ENCODE results near the gene SZRD1.
"Not testable (repeated sequence)": the region's sequence is repeated elsewhere in the genome, so short reads cannot be mapped to it uniquely, and the experiment has no call there.

SZRD1 gene, protein sequence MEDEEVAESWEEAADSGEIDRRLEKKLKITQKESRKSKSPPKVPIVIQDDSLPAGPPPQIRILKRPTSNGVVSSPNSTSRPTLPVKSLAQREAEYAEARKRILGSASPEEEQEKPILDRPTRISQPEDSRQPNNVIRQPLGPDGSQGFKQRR

GRCh38 chr1:16366722-16367257 lies at the start of gene SZRD1:
TSS of gene SZRD1 (plus strand) at chr1:16367242. CDS start at chr1:16367258, 16 bp downstream.
- H3K27me3 Mint-ChIP-seq: no peaks in the 10 kb centered on the region
- H3K9me3 Mint-ChIP-seq: no peaks in the 10 kb centered on the region
- peaks cover 45% of the 10 kb centered on the region for H3K4me1 Mint-ChIP-seq (ENCODE audit: low read depth)
- intact Hi-C loops (cut with micrococcal nuclease): loop anchor here (5.0 to 10.0 kb wide), 2 partner anchors 72 to 76 kb away; partner anchors contain the start of gene NECAP2
- H3K27ac Mint-ChIP-seq: peak within 1 kb of the TSS; percentile 99
- H3K4me3 Mint-ChIP-seq: peak within 1 kb of the TSS; percentile 98
- H3K36me3 Mint-ChIP-seq (ENCODE audit: low read depth): peaks cover 26% of the 10 kb centered on the region

DNA sequence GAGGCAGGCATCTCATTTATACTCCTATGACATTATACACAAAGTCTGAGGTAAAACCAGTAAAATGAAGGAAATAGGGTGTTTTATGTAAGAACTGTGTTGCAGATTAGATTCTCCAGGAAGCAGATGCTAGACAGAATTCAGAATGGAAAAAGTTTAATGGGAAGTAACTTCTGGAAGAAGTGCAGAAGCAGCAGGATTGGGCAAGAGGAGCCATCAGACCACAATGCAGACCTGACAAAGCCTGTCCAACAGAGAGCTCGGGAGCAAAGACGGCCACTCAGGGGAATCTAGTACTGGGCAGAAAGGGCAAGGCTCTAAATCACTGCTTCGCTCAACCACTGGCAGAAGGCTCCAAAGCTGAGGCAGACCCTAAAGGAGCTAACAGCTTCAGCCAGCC lies 48.5 kb upstream of the SZRD1 start:
- H3K27me3 Mint-ChIP-seq: no peaks in the 10 kb centered on the region

DNA sequence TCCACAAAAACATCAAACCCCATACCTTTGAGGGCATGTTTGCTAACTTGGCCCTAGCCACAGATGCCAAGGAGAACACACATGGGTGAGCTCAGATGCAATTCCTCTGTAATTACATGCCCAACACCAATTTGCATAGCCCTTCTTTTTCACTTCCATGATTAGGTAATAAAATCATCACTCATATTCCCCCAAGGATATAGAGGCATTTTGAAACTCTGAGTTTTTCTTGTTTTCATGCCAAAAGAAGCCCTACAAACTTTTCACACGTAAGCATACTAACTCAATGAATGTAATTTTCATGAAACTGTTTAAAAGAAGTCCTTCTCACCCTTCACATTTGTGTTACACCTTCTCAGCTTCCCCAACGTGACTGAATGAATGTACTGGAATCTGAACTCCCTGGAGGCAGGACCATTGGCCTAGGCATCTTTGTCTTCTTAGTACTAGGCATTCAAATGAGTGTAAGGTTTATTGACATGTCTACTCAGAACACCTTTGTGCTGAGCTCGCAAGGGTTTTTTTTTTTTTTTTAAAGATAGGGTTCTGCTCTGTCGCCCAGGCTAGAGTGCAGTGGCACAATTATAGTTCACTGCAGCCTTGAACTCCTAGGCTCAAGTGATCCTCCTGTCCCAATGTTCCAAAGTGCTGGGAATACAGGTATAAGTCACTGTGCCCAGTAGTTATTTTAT lies 45.7 kb upstream of the SZRD1 start:
- H3K4me3 Mint-ChIP-seq: no peak overlapping the region
- intact Hi-C loops (cut with micrococcal nuclease): no loop called here
- H3K36me3 Mint-ChIP-seq (ENCODE audit: low read depth): peaks cover 33% of the 10 kb centered on the region
- no peak overlapping the region for H3K27ac Mint-ChIP-seq
- H3K4me1 Mint-ChIP-seq (ENCODE audit: low read depth): peaks cover 20% of the 10 kb centered on the region
- H3K27me3 Mint-ChIP-seq: no peaks in the 10 kb centered on the region
- H3K9me3 Mint-ChIP-seq: no peaks in the 10 kb centered on the region

More for the DNA sequence above, 48.5 kb upstream of the SZRD1 start:
- Mint-ChIP-seq H3K4me1 (ENCODE audit: low read depth) (peaks cover 20% of the 10 kb centered on the region), H3K9me3 (no peaks in the 10 kb centered on the region), H3K27ac (peak overlapping the region; percentile 49), H3K36me3 (ENCODE audit: low read depth) (peaks cover 40% of the 10 kb centered on the region), H3K4me3 (no peak overlapping the region)
- intact Hi-C loops (cut with micrococcal nuclease): no loop called here

DNA sequence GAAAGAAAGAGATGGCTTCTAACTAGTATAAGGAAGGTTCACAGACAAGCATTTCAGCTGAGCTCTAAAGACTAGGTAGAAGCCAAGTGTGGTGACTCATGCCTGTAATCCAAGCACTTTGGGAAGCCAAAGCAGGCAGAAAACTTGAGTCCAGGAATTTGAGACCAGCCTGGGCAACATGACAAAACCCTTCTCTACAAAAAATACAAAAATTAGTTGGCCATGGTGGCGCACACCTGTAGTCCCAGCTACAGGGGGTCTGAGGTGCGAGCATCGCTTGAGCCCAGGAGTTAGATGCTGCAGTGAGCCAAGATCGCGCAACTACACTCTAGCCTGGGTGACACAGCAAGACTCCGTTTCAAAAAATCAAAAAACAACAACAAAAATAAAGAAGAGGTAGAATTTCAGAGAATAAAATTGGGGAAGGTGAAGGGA lies 42.6 kb upstream of the SZRD1 start:
- H3K27ac Mint-ChIP-seq: no peak overlapping the region
- intact Hi-C loops (cut with micrococcal nuclease): no loop called here
- H3K4me1 Mint-ChIP-seq (ENCODE audit: low read depth): peaks cover 8% of the 10 kb centered on the region
- H3K9me3 Mint-ChIP-seq: no peaks in the 10 kb centered on the region
- H3K36me3 Mint-ChIP-seq (ENCODE audit: low read depth): peaks cover 39% of the 10 kb centered on the region
- H3K4me3 Mint-ChIP-seq: no peak overlapping the region
- no peaks in the 10 kb centered on the region for H3K27me3 Mint-ChIP-seq

DNA sequence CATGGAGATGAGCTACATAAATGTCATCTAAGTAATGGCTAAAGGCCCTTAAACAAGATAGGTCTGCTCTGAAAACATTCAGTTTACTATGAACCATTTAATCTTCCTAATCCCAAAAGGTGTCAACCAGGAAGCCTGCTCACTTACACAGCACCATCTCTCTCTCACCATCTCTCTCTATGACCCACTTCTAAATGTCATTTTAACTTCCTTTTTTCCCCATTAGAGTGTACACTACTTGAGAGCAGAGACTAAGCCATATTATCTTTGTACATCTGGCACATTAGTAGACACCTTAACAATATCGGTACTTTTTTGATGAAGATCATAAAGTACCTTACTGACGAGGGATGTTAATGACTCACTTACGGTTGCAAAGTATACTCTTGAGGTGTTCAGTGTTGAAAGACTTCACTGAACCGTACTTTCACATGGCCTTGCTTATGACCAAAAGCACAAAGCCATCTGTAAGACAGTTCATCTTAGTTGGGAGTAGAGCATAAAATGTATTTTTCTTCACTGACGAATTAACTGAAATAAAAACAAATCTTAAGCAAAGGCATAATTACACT lies 40.1 kb upstream of the SZRD1 start:
- Mint-ChIP-seq H3K27me3 (no peaks in the 10 kb centered on the region), H3K36me3 (ENCODE audit: low read depth) (peaks cover 46% of the 10 kb centered on the region), H3K4me1 (ENCODE audit: low read depth) (peaks cover 7% of the 10 kb centered on the region), H3K4me3 (no peak overlapping the region), H3K27ac (no peak overlapping the region), H3K9me3 (no peaks in the 10 kb centered on the region)
- intact Hi-C loops (cut with micrococcal nuclease): no loop called here

DNA sequence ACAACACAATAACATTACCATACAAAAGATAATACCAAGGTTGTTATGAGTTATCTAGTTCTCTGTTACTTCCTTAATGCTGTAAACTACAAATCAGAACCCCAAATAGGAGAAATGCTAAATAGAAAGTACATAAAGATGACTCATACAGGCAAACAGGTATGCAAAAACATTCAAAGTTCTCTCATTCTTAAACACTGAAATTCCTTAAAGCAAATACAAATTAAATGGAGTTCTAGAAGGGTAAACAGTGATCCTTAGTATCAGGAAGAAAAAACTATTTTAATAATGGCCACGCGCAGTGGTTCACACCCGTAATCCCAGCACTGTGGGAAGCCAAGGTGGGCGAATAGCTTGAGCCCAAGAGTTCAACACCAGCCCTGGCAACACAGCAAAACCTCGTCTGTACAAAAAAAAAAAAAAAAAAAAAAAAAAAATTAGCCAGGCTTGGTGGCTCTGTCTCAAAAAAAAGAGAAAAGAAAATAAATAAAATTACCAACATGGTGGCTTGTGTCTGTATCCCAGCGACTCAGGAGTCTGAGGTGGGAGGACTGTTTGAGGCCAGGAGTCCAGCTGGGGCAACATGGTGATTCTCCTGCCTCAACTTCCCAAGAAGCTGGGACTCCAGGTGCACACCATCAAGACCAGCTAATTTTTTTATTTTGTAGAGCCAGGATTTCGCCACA lies 32.2 kb upstream of the SZRD1 start:
- intact Hi-C loops (cut with micrococcal nuclease): no loop called here
- peaks cover 29% of the 10 kb centered on the region for H3K36me3 Mint-ChIP-seq (ENCODE audit: low read depth)
- H3K27me3 Mint-ChIP-seq: no peaks in the 10 kb centered on the region
- no peak overlapping the region for H3K27ac Mint-ChIP-seq
- H3K9me3 Mint-ChIP-seq: no peaks in the 10 kb centered on the region
- H3K4me3 Mint-ChIP-seq: no peak overlapping the region
- peaks cover 17% of the 10 kb centered on the region for H3K4me1 Mint-ChIP-seq (ENCODE audit: low read depth)

GRCh38 chr1:16338961-16339360 lies 28.1 kb upstream of the SZRD1 start:
- Mint-ChIP-seq H3K9me3 (no peaks in the 10 kb centered on the region), H3K36me3 (ENCODE audit: low read depth) (peaks cover 53% of the 10 kb centered on the region), H3K4me3 (no peak overlapping the region), H3K27me3 (no peaks in the 10 kb centered on the region), H3K27ac (no peak overlapping the region), H3K4me1 (ENCODE audit: low read depth) (peaks cover 24% of the 10 kb centered on the region)
- intact Hi-C loops (cut with micrococcal nuclease): no loop called here

DNA sequence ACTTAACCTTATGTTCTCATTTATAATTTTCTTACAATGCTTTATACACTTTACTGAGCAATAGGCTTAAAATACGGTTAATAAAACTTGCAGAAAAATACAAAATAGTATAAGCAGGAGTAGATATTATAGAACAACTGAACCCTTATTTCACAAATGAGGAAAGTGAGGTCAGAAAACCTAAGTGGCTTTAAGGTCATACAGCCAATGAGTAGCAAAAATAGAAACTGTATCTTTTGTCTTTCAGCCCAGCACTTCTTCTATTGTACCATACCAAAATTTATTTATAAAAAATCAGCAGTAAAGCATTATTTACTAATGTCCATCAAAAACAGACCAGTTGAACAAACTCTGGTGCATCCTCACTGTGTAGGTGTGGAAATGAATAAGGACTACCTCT lies 26.4 kb upstream of the SZRD1 start:
- Mint-ChIP-seq H3K27me3 (no peaks in the 10 kb centered on the region), H3K36me3 (ENCODE audit: low read depth) (peaks cover 47% of the 10 kb centered on the region)

DNA sequence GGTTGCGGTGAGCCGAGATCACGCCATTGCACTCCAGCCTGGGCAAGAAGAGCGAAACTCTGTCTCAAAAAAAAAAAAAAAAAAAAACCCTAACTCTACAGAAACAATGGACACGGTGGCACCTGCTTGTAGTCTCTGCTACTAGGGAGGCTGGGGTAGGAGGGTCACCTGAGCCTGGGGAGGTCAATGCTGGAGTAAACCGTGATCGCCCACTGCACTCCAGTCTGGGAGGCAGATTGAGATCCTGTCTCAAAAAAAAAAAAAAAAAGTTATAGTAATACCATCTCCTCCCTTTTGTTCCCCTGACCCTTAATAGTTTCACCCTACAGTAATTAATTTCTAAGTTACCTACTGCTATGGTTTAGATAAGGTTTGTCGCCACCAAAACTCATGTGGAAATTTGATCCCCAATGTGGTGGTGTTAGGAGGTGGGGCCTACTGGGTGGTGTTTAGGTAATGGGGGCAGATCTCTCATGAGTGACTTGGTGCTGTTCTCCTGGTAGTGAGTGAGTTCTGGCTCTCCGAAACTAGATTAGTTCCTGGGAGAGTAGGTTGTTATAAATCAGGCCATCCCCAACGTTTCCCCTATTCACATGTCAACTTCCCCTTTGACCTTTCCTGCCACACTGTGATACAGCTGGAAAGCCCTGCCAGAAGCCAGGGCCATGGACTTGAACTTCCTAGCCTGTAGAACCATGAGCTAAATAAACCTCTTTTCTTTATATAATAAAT lies 24.5 kb upstream of the SZRD1 start:
- intact Hi-C loops (cut with micrococcal nuclease): no loop called here
- Mint-ChIP-seq H3K27ac (no peak overlapping the region), H3K9me3 (no peaks in the 10 kb centered on the region), H3K4me3 (no peak overlapping the region), H3K4me1 (ENCODE audit: low read depth) (peaks cover 30% of the 10 kb centered on the region), H3K36me3 (ENCODE audit: low read depth) (peaks cover 41% of the 10 kb centered on the region), H3K27me3 (no peaks in the 10 kb centered on the region)

More for the DNA sequence above, 26.4 kb upstream of the SZRD1 start:
- H3K4me3 Mint-ChIP-seq: no peak overlapping the region
- intact Hi-C loops (cut with micrococcal nuclease): no loop called here
- H3K4me1 Mint-ChIP-seq (ENCODE audit: low read depth): peaks cover 20% of the 10 kb centered on the region
- no peak overlapping the region for H3K27ac Mint-ChIP-seq
- H3K9me3 Mint-ChIP-seq: no peaks in the 10 kb centered on the region

DNA sequence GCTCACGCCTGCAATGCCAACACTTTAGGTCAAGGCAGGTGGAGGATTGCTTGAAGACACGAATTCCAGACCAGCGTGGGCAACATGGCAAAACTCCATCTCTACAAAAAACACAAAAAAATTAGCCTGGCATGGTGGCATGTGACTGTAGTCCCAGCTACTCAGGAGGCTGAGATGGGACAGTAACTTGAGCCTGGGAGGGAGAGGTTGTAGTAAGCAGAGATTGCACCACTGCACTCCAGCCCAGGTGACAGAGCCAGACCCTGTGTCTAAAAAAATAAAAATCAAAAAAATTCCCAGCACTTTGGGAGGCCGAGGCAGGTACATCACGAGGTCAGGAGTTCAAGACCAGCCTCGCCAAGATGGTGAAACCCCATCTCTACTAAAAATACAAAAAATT lies 23.8 kb upstream of the SZRD1 start:
- H3K4me3 Mint-ChIP-seq; intact Hi-C loops (cut with micrococcal nuclease); H3K27me3 Mint-ChIP-seq; H3K27ac Mint-ChIP-seq; H3K9me3 Mint-ChIP-seq: not testable (repeated sequence)
- H3K36me3 Mint-ChIP-seq (ENCODE audit: low read depth): peaks cover 41% of the 10 kb centered on the region
- H3K4me1 Mint-ChIP-seq (ENCODE audit: low read depth): peaks cover 31% of the 10 kb centered on the region

DNA sequence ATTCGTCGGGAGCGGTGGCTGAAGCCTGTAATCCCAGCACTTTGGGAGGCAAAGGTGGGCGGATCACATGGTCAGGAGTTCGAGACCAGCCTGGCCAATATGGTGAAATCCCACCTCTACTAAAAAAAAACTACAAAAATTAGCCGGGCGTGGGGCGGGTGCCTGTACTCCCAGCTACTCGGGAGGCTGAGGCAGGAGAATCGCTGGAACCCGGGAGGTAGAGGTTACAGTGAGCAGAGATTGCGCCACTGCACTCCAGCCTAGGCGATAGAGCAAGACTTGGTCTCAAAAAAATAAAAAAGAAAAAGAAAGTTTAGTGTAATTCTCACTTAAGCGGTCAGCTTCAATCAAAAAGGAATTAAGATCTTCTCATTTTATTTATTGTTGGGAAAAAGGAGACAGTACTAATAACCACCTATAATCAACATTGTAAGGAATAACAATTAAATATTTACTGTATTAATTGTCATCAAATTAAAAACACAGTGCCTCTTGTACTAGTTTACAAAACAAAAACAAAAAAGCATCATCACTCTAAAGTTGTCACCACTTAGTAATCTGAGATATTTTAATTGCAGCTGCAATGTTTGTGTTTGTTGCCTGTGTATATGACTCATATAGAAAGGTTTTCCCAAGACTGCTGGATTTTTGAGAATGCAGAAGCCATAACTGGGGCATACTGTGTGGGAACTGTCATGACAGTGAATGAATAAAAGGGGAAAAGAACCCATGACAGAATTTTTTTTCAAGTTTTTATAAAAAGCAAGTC lies 18.4 kb upstream of the SZRD1 start:
- no peaks in the 10 kb centered on the region for H3K9me3 Mint-ChIP-seq
- peaks cover 19% of the 10 kb centered on the region for H3K36me3 Mint-ChIP-seq (ENCODE audit: low read depth)
- peak overlapping the region; percentile 32 for H3K27ac Mint-ChIP-seq
- H3K4me3 Mint-ChIP-seq: no peak overlapping the region
- intact Hi-C loops (cut with micrococcal nuclease): no loop called here
- H3K27me3 Mint-ChIP-seq: no peaks in the 10 kb centered on the region
- H3K4me1 Mint-ChIP-seq (ENCODE audit: low read depth): peaks cover 31% of the 10 kb centered on the region

DNA sequence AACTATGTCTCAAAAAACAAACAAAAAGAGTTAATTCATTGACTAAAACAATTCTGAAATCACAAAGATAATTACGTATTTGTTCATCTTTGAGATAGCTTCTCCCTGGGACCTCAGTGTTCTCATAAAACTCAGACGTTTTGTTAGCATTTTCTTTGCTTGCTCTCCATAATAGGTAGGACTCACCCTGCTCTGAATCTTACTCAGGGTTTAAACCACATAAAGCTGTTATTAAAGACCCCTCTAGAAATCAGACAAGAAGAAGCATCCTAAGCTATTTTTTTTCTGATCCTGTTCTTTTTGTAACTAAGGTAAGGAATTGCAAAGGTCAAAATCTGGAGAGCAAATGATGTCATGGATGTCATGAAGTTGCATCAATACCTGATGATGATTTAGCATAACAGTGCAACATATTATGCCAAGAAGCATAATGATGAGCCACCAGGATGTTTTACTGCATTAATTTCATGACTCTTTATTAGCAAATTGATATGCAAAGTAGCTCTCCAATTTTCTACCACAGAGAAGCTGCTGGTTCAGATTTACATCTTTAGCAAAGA lies 17.1 kb upstream of the SZRD1 start:
- no peak overlapping the region for H3K4me3 Mint-ChIP-seq
- H3K9me3 Mint-ChIP-seq: no peaks in the 10 kb centered on the region
- peaks cover 16% of the 10 kb centered on the region for H3K36me3 Mint-ChIP-seq (ENCODE audit: low read depth)
- H3K27ac Mint-ChIP-seq: peak overlapping the region; percentile 32
- intact Hi-C loops (cut with micrococcal nuclease): no loop called here
- no peaks in the 10 kb centered on the region for H3K27me3 Mint-ChIP-seq
- peaks cover 31% of the 10 kb centered on the region for H3K4me1 Mint-ChIP-seq (ENCODE audit: low read depth)
